Retinal pigment epithelial cell (primary cell): ENCODE measurements around the gene CNFN.

ENCODE experiments used
- DNase-seq: peaks from one replicate; pipeline ENCODE4 v3.0.0-alpha.2; 2010; ENCODE audit warnings: low read depth
- H3K4me3 ChIP-seq: 2 replicates; pipeline ENCODE4 v1.5.1; 2011; ENCODE audit warnings: mild to moderate bottlenecking, low read length, control low read depth, moderate library complexity
- CTCF ChIP-seq: conservative IDR thresholded peaks from 2 replicates; pipeline ENCODE4 v1.5.1; 2011; ENCODE audit warnings: low read depth, low read length, control low read depth, inconsistent platforms

CNFN gene

DNA sequence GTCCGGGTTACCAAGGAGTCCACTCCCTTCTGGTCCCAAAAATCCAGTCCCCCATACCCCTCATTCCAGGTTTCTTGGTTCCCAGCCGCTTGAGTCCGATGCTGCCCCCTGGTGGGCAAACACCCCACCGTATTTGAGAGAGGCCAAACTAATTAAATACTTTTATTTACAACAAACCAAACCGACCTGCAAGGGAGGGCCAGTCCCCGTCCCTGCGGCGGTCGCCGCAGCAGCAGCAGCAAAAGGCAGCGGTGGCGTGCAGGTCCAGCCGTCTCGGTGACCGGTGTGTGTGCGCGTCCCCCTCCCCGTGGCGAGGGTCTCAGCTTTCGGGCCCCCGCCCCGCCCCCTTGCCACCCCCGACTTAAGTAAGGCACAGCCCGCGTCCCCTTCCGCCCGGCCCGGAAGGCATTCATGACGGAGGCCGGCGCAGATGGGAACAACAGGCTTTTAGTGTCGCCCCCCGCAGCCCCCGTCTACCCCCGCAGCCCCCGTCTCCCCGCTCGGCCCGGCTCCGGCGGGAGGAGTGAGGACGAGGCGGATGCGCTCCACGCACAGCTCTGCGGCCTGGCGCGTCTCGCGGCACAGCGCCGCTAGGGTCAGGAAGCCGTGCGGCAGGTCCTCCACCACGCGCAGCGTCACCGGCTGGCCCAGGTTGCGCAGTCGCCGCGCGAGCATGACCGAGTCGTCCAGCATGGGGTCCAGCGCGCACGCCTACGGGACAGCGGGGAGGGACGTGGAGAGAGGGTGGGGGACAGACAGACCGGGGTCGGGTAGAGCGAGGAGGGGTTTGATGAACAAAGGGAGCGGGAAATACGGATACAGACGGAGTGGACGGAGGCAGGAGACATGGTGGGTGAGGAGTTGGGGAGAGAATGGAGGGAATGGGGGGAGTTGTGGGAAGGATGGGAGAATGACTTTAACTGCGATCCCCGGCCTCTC lies 11.5 kb upstream of the CNFN start:
- peak overlapping the region; percentile 48 for H3K4me3 ChIP-seq
- peak; percentile 85 for TF ChIP-seq CTCF
- DNase-seq: peak; percentile 36

DNA sequence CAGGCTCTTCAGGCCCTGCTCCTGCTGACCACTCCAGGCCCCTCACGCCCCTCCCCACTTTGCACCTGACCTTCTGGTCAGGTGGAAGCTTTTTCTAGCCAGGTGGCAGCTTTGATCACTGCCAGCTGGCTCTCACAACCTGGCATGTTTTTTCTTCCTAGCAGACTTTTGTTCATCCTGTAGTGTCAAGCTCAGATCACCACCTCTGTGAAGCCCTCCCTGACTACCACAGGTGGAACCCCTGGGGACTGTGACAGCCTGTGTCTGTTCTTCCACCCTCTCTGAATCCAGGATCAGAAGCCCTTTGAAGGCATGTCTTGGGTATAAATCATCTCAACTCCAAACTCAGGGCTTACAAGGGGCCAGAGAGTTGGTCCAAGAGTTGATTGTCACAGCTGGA lies 10.3 kb upstream of the CNFN start:
- no peak for DNase-seq
- H3K4me3 ChIP-seq: no peak overlapping the region

GRCh38 chr19:42397263-42398166 lies 7.4 kb upstream of the CNFN start:
- no peak for DNase-seq
- TF ChIP-seq CTCF: no peak

More for the DNA sequence above, 10.3 kb upstream of the CNFN start:
- no peak for TF ChIP-seq CTCF

DNA sequence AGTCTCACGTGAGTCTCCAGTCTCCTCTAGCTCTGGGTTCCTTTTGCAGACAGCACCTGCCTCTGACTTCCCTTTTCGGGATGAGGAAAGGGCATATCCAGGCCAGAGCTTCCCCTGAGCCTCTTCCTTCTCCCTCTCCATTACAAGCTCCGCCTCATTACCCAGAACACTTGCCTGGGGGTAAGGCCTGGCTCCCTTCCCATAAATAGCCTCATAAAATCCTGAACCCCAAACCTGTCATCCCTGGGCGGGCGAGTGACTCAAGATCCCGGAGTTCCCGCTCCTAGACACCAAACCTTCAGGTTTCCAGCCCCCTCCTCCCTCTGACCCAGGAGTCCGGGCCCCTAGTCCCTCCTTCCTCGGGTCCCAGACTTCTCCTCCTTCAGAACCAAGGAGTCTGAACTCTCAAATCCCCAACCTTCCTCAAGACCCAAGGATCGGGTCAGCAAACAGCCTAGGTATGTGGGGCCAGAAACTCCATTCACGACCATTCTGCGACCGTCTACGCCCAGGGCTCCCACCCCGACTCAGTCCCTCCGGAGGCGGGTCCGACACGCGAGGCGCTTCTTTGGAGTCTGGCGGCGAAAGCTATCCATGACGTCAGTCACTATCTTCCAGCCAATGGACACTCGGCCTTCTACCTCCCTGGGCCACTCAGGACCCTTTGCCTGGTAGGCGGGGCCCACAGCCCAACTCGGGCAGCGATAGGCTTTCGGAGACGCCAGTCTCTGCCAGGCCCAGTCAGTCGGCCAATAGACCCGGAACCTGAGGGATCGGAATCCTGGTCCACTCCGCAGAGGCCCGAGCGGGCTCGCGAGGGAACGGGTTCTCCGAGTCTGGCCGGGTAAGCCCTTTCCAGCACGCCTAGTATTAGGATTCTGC lies 6.5 kb upstream of the CNFN start:
- peak overlapping the region; percentile 60 for H3K4me3 ChIP-seq
- peak; percentile 97 for DNase-seq
- no peak for TF ChIP-seq CTCF

More at GRCh38 chr19:42397263-42398166, 7.4 kb upstream of the CNFN start:
- H3K4me3 ChIP-seq: peak overlapping the region; percentile 60

GRCh38 chr19:42394751-42395150 lies 4.7 kb upstream of the CNFN start:
- no peak for DNase-seq
- no peak for TF ChIP-seq CTCF
- H3K4me3 ChIP-seq: no peak overlapping the region

- DNase-seq: no peak
- no peak for TF ChIP-seq CTCF
- H3K4me3 ChIP-seq: no peak overlapping the region
These were observed 2.1 kb upstream of the CNFN start for GRCh38 chr19:42392165-42392564.
